H1 (cell line): Measurements from ENCODE around the gene ST3GAL3. TPM values are rescaled to one million over a fixed set of nuclear protein-coding genes. Genes with fewer than 3 reads are reported as not detected.

Experiments
- GABPA ChIP-seq: IDR thresholded peaks from 2 replicates; pipeline ENCODE4 v1.6.1; 2011; ENCODE audit warnings: mild to moderate bottlenecking, low read length, moderate library complexity, borderline replicate concordance; ENCODE audit not compliant: insufficient read depth
- KDM1A ChIP-seq: fragments of 200-600, 300-600 bp; sonication (generic); IDR thresholded peaks from 2 replicates; pipeline ENCODE4 v1.7.1; 2016; ENCODE audit warnings: mild to moderate bottlenecking, low read length, borderline replicate concordance
- KDM4A ChIP-seq: IDR thresholded peaks from one replicate; pipeline ENCODE4 v1.7.1; 2012; ENCODE audit warnings: low read depth, mild to moderate bottlenecking, moderate library complexity, low read length, inconsistent platforms; ENCODE audit not compliant: severe bottlenecking
- POLR2A ChIP-seq, 2 experiments: IDR thresholded peaks; 1 replicate in 1 of 2; 2 replicates in 1 of 2; pipeline ENCODE4 v1.6.1; 2011; ENCODE audit warnings: low read depth in 2 of 2, low read length in 2 of 2, mild to moderate bottlenecking in 2 of 2; ENCODE audit errors: control extremely low read depth in 1 of 2
- RBBP5 ChIP-seq: IDR thresholded peaks from 2 replicates; pipeline ENCODE4 v1.7.1; 2012; ENCODE audit warnings: low read depth, mild to moderate bottlenecking, inconsistent platforms, low read length, moderate library complexity, borderline replicate concordance
- RFX5 ChIP-seq: IDR thresholded peaks from 2 replicates; pipeline ENCODE4 v1.6.1; 2011; ENCODE audit warnings: low read depth, low read length, improper control_type of control experiment, borderline replicate concordance
- RXRA ChIP-seq: IDR thresholded peaks from 2 replicates; pipeline ENCODE4 v1.6.1; 2011; ENCODE audit warnings: low read depth, mild to moderate bottlenecking, low read length, moderate library complexity; ENCODE audit not compliant: insufficient read depth
- SAP30 ChIP-seq: fragments of 300-600 bp; sonication (generic); IDR thresholded peaks from 2 replicates; pipeline ENCODE4 v1.7.1; 2012; ENCODE audit warnings: low read length, moderate library complexity, mild to moderate bottlenecking, inconsistent platforms; ENCODE audit not compliant: insufficient read depth, insufficient replicate concordance
- SP4 ChIP-seq: IDR thresholded peaks from 2 replicates; pipeline ENCODE4 v1.6.1; 2012; ENCODE audit warnings: low read length, inconsistent platforms
- TCF12 ChIP-seq: IDR thresholded peaks from 2 replicates; pipeline ENCODE4 v1.6.1; 2011; ENCODE audit warnings: low read depth, mild to moderate bottlenecking, low read length
- TEAD4 ChIP-seq: IDR thresholded peaks from 2 replicates; pipeline ENCODE4 v1.6.1; 2012; ENCODE audit warnings: low read depth, low read length, inconsistent platforms, mixed read lengths
- YY1 ChIP-seq: IDR thresholded peaks from 2 replicates; pipeline ENCODE4 v1.6.1; 2011; ENCODE audit warnings: low read depth, mild to moderate bottlenecking, low read length
- polyA plus RNA-seq, 7 experiments: library from polyadenylated mRNA; depleted of rRNA in 3 of 7; stranded (reverse) in 5 of 7; unstranded in 2 of 7; fragments of >200 nt in 5 of 7; fragments of 200-250 nt in 2 of 7; gene quantifications; 1 replicate in 5 of 7; 2 replicates in 1 of 7; 4 replicates in 1 of 7; pipeline versions ENCODE4 v1.2.1 to v1.2.3, GENCODE V29; 2011 to 2013; ENCODE audit warnings: missing spikeins in 2 of 7, mixed read lengths in 2 of 7
- total RNA-seq: library from RNA; stranded (reverse); fragmentation: NEBNext Ultra II Directional; extraction: Animal tissue kit (Norgen Biotek cat#: 25700); gene quantifications from 2 replicates; pipeline ENCODE4 v1.2.1, GENCODE V29; 2021

ST3GAL3 gene
- total and polyA plus RNA-seq, 2 of the 8 experiments (the other 6 are each of a cell fraction or from before 2014, with no cell fraction given): 6.8 to 7.0 TPM

DNA sequence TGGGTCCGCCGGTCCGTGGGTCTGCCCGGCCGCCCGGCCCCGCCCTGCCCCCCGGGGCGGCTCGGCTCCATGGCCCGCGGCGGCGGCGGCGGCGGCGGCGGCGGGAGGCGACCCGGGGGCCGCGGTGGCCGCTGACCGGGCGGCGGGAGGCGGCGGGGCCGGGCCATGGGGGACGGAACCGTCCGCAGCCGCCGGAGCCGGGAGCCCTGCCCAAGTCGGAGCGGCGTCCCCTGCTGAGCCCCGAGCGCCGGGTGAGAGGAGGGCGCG is 271.9 kb downstream of the ST3GAL3 start (continued):
- TF ChIP-seq YY1 (no peak), RXRA (no peak), RFX5 (no peak), KDM4A (peak; percentile 14), TEAD4 (no peak), GABPA (no peak), SAP30 (no peak), KDM1A (no peak), TCF12 (no peak), RBBP5 (no peak), SP4 (no peak), POLR2A (IDR thresholded peaks at IDR 0.05; ENCODE audit: control extremely low read depth in 1 of 2, low read depth in 2 of 2, low read length in 2 of 2) (no peak)
